GM23338 (cell line): ENCODE data around the gene ZNF609. TPM values are rescaled to one million over a fixed set of nuclear protein-coding genes. Genes with fewer than 3 reads are reported as not detected.

Source experiments
- ATAC-seq: fragments of 200-7000 bp; cut with Tn5 transposase; 3 replicates; pipeline ENCODE4 v1.9.1; 2020
- DNase-seq: peaks from one replicate; pipeline ENCODE4 v3.0.0-alpha.2; 2015; ENCODE audit warnings: low spot score
- H2AFZ ChIP-seq: fragments of 200-600 bp; sonication (generic); 2 replicates; pipeline ENCODE4 v1.8.0; 2016; ENCODE audit warnings: antibody characterized with exemption, mild to moderate bottlenecking, moderate library complexity
- H3F3A ChIP-seq: fragments of 200-600 bp; sonication (generic); replicated peaks from 2 replicates; pipeline ENCODE4 v1.8.0; 2017; ENCODE audit warnings: antibody characterized with exemption, mixed run types, low read depth
- H3K27ac ChIP-seq: fragments of 200-600 bp; sonication (generic); 2 replicates; pipeline ENCODE4 v1.6.1; 2016; ENCODE audit warnings: low read depth
- H3K27me3 ChIP-seq: fragments of 200-600 bp; sonication (generic); 2 replicates; pipeline ENCODE4 v1.8.0; 2016; ENCODE audit warnings: mild to moderate bottlenecking, mixed run types, moderate library complexity; ENCODE audit not compliant: insufficient read depth
- H3K36me3 ChIP-seq: fragments of 200-600 bp; sonication (generic); 2 replicates; pipeline ENCODE4 v1.8.0; 2016; ENCODE audit warnings: mild to moderate bottlenecking; ENCODE audit not compliant: insufficient read depth
- H3K4me1 ChIP-seq: fragments of 200-600 bp; sonication (generic); 2 replicates; pipeline ENCODE4 v1.8.0; 2016; ENCODE audit warnings: mild to moderate bottlenecking, moderate library complexity; ENCODE audit not compliant: insufficient read depth
- H3K4me2 ChIP-seq: fragments of 200-600 bp; sonication (generic); 2 replicates; pipeline ENCODE4 v1.7.1; 2017; ENCODE audit warnings: mixed run types
- H3K4me3 ChIP-seq: fragments of 200-600 bp; sonication (generic); 2 replicates; pipeline ENCODE4 v1.6.1; 2016; ENCODE audit warnings: mixed run types
- H3K79me2 ChIP-seq: fragments of 200-600 bp; sonication (generic); replicated peaks from 2 replicates; pipeline ENCODE4 v1.8.0; 2017; ENCODE audit warnings: mild to moderate bottlenecking; ENCODE audit not compliant: insufficient read depth
- H3K9me2 ChIP-seq: fragments of 200-600 bp; sonication (generic); 2 replicates; pipeline ENCODE4 v1.8.0; 2017; ENCODE audit not compliant: insufficient read depth
- H4K20me1 ChIP-seq: fragments of 200-600 bp; sonication (generic); replicated peaks from 2 replicates; pipeline ENCODE4 v1.8.0; 2017; ENCODE audit warnings: mild to moderate bottlenecking; ENCODE audit not compliant: insufficient read depth
- H3K27ac Mint-ChIP-seq: 2 replicates; pipeline ENCODE4 v1.8.0; 2020; ENCODE audit warnings: inconsistent platforms, mild to moderate bottlenecking, moderate library complexity, mixed read lengths
- H3K27me3 Mint-ChIP-seq: 3 replicates; pipeline ENCODE4 v1.8.0; 2022; ENCODE audit warnings: low read depth, mild to moderate bottlenecking, moderate library complexity, mixed read lengths, inconsistent platforms; ENCODE audit not compliant: insufficient read depth, poor library complexity
- H3K36me3 Mint-ChIP-seq: 3 replicates; pipeline ENCODE4 v1.8.0; 2021; ENCODE audit warnings: low read depth, mild to moderate bottlenecking, inconsistent platforms, moderate library complexity, mixed read lengths
- H3K4me1 Mint-ChIP-seq: 3 replicates; pipeline ENCODE4 v1.8.0; 2020; ENCODE audit warnings: mild to moderate bottlenecking, inconsistent platforms, mixed read lengths
- H3K4me3 Mint-ChIP-seq: 3 replicates; pipeline ENCODE4 v1.8.0; 2021; ENCODE audit warnings: moderate library complexity, mild to moderate bottlenecking, inconsistent platforms, mixed read lengths
- H3K9me3 Mint-ChIP-seq: 3 replicates; pipeline ENCODE4 v1.8.0; 2020; ENCODE audit warnings: moderate library complexity, mild to moderate bottlenecking, inconsistent platforms, mixed read lengths
- CREB1 ChIP-seq: fragments of 250-450 bp; sonication (Bioruptor Pico); IDR thresholded peaks from 2 replicates; pipeline ENCODE4 v1.5.0; 2020; ENCODE audit warnings: low read depth, mild to moderate bottlenecking, moderate library complexity
- ETS1 ChIP-seq: IDR thresholded peaks from 2 replicates; pipeline ENCODE4 v1.6.1; 2016; ENCODE audit warnings: antibody characterized with exemption
- EZH2 ChIP-seq: fragments of 200-600 bp; sonication (generic); IDR thresholded peaks from one replicate; pipeline ENCODE4 v1.8.0; 2017; ENCODE audit warnings: antibody characterized with exemption, mild to moderate bottlenecking, low read depth; ENCODE audit not compliant: unreplicated experiment
- EZH2phosphoT487 ChIP-seq: fragments of 200-600 bp; sonication (generic); IDR thresholded peaks from one replicate; pipeline ENCODE4 v1.8.1; 2018; ENCODE audit warnings: antibody characterized with exemption; ENCODE audit not compliant: unreplicated experiment
- JUNB ChIP-seq: IDR thresholded peaks from one replicate; pipeline ENCODE4 v1.6.1; 2016; ENCODE audit warnings: antibody characterized with exemption; ENCODE audit not compliant: unreplicated experiment
- NANOG ChIP-seq: IDR thresholded peaks from 2 replicates; pipeline ENCODE4 v1.6.1; 2016; ENCODE audit warnings: antibody characterized with exemption, borderline replicate concordance
- POLR2AphosphoS5 ChIP-seq: IDR thresholded peaks from 2 replicates; pipeline ENCODE4 v1.6.1; 2016; ENCODE audit warnings: antibody characterized with exemption, low read depth
- REST ChIP-seq: IDR thresholded peaks from one replicate; pipeline ENCODE4 v1.6.1; 2018; ENCODE audit warnings: antibody characterized with exemption; ENCODE audit not compliant: unreplicated experiment
- STAT1 ChIP-seq: IDR thresholded peaks from one replicate; pipeline ENCODE4 v1.6.1; 2016; ENCODE audit warnings: antibody characterized with exemption; ENCODE audit not compliant: unreplicated experiment
- ZNF114 ChIP-seq: fragments of 250-450 bp; sonication (Bioruptor Pico); IDR thresholded peaks from 2 replicates; pipeline ENCODE4 v1.5.0; 2020; ENCODE audit warnings: mild to moderate bottlenecking, moderate library complexity
- ZNF331 ChIP-seq: fragments of 250-450 bp; sonication (Bioruptor Pico); IDR thresholded peaks from 2 replicates; pipeline ENCODE4 v1.5.0; 2020; ENCODE audit warnings: low read depth, mild to moderate bottlenecking, moderate library complexity
- ZNF462 ChIP-seq: fragments of 250-450 bp; sonication (Bioruptor Pico); IDR thresholded peaks from 2 replicates; pipeline ENCODE4 v1.5.0; 2020; ENCODE audit warnings: mild to moderate bottlenecking, moderate library complexity
- polyA plus RNA-seq: library from polyadenylated mRNA; unstranded; fragments of >200 nt; fragmentation: Nextera tagmentation; extraction: Ambion mirVana; gene quantifications from 2 replicates; pipeline ENCODE4 v1.2.1, GENCODE V29; 2016
- total RNA-seq: library from RNA; depleted of rRNA; stranded (reverse); fragments of >200 nt; shearing (Covaris generic); gene quantifications from 2 replicates; pipeline ENCODE4 v1.2.3, GENCODE V29; 2014
- TF ChIP-seq, protein P1 (sequence below), 2 experiments: fragments of 200-600 bp in 1 of 2; sonication (generic) in 1 of 2; conservative IDR thresholded peaks; 2 replicates each; pipeline versions ENCODE4 v1.5.1 to v1.6.1; 2016 to 2017; ENCODE audit warnings: antibody characterized with exemption in 2 of 2, low read depth in 2 of 2, mild to moderate bottlenecking in 2 of 2, moderate library complexity in 1 of 2

The ZNF609 gene
- total and polyA plus RNA-seq, 2 experiments from 2014 or later, result 26.4 to 40.2 TPM

- Histone ChIP-seq H4K20me1 (peaks cover 57% of the 10 kb centered on the region), H3K27me3 (no peaks in the 10 kb centered on the region), H3F3A (no peaks in the 10 kb centered on the region), H3K79me2 (peaks cover 83% of the 10 kb centered on the region), H2AFZ (no peak overlapping the region), H3K9me2 (no peaks in the 10 kb centered on the region), H3K4me2 (no peak overlapping the region), H3K36me3 (no peaks in the 10 kb centered on the region), H3K4me1 (peaks cover 14% of the 10 kb centered on the region; the same call in 1 of the 2 replicates), H3K4me3 (no peak overlapping the region), H3K27ac (no peak overlapping the region)
- Mint-ChIP-seq H3K9me3 (no peaks in the 10 kb centered on the region), H3K4me1 (peaks cover 24% of the 10 kb centered on the region), H3K4me3 (no peak overlapping the region), H3K36me3 (peaks cover 5% of the 10 kb centered on the region; the same call in 1 of the 3 replicates), H3K27ac (no peak overlapping the region), H3K27me3 (peaks cover 3% of the 10 kb centered on the region)
- no peak for TF ChIP-seq ZNF114
- TF ChIP-seq CREB1 (CRISPR knock-in tag), result no peak
- no peak for TF ChIP-seq ETS1
- TF ChIP-seq EZH2phosphoT487, result no peak
- TF ChIP-seq ZNF331 (CRISPR knock-in tag), result no peak
- TF ChIP-seq POLR2AphosphoS5, result no peak
- TF ChIP-seq, protein P1, sequence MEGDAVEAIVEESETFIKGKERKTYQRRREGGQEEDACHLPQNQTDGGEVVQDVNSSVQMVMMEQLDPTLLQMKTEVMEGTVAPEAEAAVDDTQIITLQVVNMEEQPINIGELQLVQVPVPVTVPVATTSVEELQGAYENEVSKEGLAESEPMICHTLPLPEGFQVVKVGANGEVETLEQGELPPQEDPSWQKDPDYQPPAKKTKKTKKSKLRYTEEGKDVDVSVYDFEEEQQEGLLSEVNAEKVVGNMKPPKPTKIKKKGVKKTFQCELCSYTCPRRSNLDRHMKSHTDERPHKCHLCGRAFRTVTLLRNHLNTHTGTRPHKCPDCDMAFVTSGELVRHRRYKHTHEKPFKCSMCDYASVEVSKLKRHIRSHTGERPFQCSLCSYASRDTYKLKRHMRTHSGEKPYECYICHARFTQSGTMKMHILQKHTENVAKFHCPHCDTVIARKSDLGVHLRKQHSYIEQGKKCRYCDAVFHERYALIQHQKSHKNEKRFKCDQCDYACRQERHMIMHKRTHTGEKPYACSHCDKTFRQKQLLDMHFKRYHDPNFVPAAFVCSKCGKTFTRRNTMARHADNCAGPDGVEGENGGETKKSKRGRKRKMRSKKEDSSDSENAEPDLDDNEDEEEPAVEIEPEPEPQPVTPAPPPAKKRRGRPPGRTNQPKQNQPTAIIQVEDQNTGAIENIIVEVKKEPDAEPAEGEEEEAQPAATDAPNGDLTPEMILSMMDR (conservative IDR thresholded peaks at IDR 0.05; ENCODE audit: low read depth in 2 of 2), result no peak
- no peak for TF ChIP-seq EZH2
- TF ChIP-seq REST, result no peak
- no peak for TF ChIP-seq STAT1
- TF ChIP-seq ZNF462 (CRISPR knock-in tag), result no peak
- no peak for TF ChIP-seq NANOG
- no peak for TF ChIP-seq JUNB
- no peak for ATAC-seq
- no peak for DNase-seq
Observed at GRCh38 chr15:64614519-64614918, 154.1 kb downstream of the ZNF609 start.
